Activated CD4-positive, alpha-beta T cell treated with anti-CD3 and anti-CD28 coated beads for 36 hours (primary cell): ENCODE results near the gene UQCR10. TPM values are rescaled to one million over a fixed set of nuclear protein-coding genes. Genes with fewer than 3 reads are reported as not detected.
A peak's percentile ranks its signal among the peaks of the same experiment; 100 is the strongest.

ENCODE experiments used
- ATAC-seq: fragments of 200-7000 bp; cut with Tn5 transposase; one replicate; pipeline ENCODE4 v1.10.0; 2021; ENCODE audit warnings: mild to moderate bottlenecking, moderate library complexity
- CTCF ChIA-PET: fragments of 350-600 bp; sonication (Branson Sonifier 250); formaldehyde crosslinking; loops from one replicate; lab custom pipeline; 2021; ENCODE audit warnings: antibody characterized with exemption; lab: Charles Lee
- POLR2A ChIA-PET: fragments of 350-600 bp; sonication (Branson Sonifier 250); formaldehyde crosslinking; loops from one replicate; lab custom pipeline; 2021; ENCODE audit warnings: antibody characterized with exemption, inconsistent platforms; lab: Charles Lee
- DNase-seq: peaks from one replicate; pipeline ENCODE4 v3.0.0-alpha.2; 2020
- H3K27ac Mint-ChIP-seq: one replicate; pipeline ENCODE4 v1.8.0; 2021; ENCODE audit warnings: mixed read lengths
- H3K27me3 Mint-ChIP-seq: one replicate; pipeline ENCODE4 v1.8.0; 2021; ENCODE audit warnings: mixed read lengths
- H3K36me3 Mint-ChIP-seq: one replicate; pipeline ENCODE4 v1.8.0; 2021; ENCODE audit warnings: low read depth, mixed read lengths
- H3K4me1 Mint-ChIP-seq: one replicate; pipeline ENCODE4 v1.8.0; 2021; ENCODE audit warnings: mixed read lengths
- H3K4me3 Mint-ChIP-seq: one replicate; pipeline ENCODE4 v1.8.0; 2021; ENCODE audit warnings: mild to moderate bottlenecking, moderate library complexity, mixed read lengths
- H3K9me3 Mint-ChIP-seq: one replicate; pipeline ENCODE4 v1.8.0; 2021; ENCODE audit warnings: low read depth, mixed read lengths
- intact Hi-C, 2 experiments: fragments of 100-400 bp; cut with DNase I in 1 of 2; cut with micrococcal nuclease in 1 of 2; formaldehyde crosslinking; loops; one replicate each; pipeline versions ENCODE4 v1.14.2 to v1.15.1; 2022 to 2024; cut with DNase I, micrococcal nuclease
- total RNA-seq, 2 experiments: library from RNA; stranded (reverse); gene quantifications; one replicate each; pipeline ENCODE4 v1.2.3, GENCODE V29; 2021

The UQCR10 gene
- total RNA-seq, 2 experiments from 2014 or later = 95.5 to 95.9 TPM

DNA sequence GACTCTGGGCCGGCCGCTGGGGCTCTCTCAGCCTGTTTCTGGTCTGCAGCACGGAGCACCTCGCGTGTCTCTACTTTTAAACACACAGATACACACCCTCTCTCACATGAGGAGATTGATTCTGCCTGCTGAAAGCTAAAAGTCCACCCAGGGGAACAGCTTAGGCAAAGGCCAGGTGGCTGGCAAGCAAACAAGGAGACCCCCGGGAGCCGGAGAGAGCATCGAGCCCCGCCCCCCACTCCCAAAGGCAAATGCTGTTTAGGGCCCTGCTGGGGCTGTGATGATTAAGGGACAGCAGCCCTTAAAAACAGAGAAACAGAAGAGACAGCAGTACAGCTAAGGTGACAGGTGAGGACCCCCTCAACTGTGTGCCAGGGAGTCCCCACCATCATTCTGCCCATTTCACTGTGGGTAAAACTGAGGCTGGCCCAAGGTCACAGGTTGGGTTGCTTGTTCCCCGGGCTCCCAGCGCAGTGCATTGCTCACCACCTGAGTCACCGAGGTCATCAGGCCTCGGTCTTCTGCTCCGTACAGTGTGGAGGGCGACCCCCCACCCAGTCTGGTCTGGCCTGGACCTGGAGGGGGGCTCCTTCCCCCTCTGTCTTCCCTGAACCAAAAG, 40.5 kb upstream of the UQCR10 start:
- intact Hi-C loops = loop anchor here (10.0 kb wide), 2 partner anchors 278 to 358 kb away; partner anchors contain the start of gene HORMAD2 (in 1 of the 2)
- DNase-seq (no peak), ATAC-seq (no peak)
- Mint-ChIP-seq H3K4me3 (no peak overlapping the region), H3K9me3 (no peaks in the 10 kb centered on the region), H3K27me3 (peaks cover under 1% of the 10 kb centered on the region), H3K27ac (no peak overlapping the region), H3K36me3 (no peaks in the 10 kb centered on the region), H3K4me1 (no peaks in the 10 kb centered on the region)
- ChIA-PET POLR2A (no interaction called here), CTCF (no interaction called here)

DNA sequence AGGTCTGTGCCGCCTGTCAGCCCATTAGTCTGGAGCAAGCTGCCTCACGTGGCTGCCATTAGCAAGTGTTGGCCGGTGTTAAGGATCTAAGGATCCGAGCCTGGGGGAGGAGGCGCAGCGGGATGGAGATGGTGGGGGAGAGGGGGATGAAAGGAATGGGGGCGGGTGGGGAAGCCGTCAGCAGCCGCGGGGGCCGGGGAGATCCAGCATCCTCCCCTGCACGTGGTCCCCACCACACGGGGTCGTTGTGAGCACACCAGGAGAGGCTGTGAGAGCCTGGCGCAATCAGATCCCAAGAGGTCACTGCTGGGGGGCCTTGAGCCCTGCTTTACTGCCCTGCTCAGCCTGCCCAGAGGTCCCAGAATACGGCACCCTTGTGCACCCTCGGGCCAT, 40.0 kb upstream of the UQCR10 start:
- intact Hi-C loops = loop anchor here (10.0 kb wide), 2 partner anchors 278 to 358 kb away; partner anchors contain the start of gene HORMAD2 (in 1 of the 2)
- Mint-ChIP-seq H3K9me3 (no peaks in the 10 kb centered on the region), H3K36me3 (no peaks in the 10 kb centered on the region), H3K4me1 (no peaks in the 10 kb centered on the region), H3K4me3 (no peak overlapping the region), H3K27ac (no peak overlapping the region), H3K27me3 (no peaks in the 10 kb centered on the region)
- ATAC-seq (peak; percentile 44), DNase-seq (peak; percentile 54)
- ChIA-PET CTCF (no interaction called here), POLR2A (no interaction called here)

DNA sequence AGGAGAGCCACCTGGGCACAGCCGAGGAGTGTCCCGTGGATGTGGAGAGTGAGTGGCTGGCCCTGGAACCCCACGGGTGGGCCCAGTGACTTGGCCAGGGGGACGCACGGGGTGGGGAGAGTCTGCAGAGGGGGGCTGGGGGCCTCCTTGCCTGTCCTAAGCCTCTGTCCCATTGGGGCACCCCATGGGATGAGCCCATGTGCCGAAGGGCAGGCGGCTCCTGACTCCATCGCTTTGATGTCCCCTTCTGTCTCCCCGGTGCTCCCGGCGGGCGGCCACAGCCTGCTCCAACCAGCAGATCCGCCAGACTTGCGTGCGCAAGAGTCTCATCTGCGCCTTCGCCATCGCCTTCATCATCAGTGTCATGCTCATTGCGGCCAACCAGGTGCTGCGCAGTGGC, 38.0 kb upstream of the UQCR10 start:
- H3K36me3 Mint-ChIP-seq = no peaks in the 10 kb centered on the region

DNA sequence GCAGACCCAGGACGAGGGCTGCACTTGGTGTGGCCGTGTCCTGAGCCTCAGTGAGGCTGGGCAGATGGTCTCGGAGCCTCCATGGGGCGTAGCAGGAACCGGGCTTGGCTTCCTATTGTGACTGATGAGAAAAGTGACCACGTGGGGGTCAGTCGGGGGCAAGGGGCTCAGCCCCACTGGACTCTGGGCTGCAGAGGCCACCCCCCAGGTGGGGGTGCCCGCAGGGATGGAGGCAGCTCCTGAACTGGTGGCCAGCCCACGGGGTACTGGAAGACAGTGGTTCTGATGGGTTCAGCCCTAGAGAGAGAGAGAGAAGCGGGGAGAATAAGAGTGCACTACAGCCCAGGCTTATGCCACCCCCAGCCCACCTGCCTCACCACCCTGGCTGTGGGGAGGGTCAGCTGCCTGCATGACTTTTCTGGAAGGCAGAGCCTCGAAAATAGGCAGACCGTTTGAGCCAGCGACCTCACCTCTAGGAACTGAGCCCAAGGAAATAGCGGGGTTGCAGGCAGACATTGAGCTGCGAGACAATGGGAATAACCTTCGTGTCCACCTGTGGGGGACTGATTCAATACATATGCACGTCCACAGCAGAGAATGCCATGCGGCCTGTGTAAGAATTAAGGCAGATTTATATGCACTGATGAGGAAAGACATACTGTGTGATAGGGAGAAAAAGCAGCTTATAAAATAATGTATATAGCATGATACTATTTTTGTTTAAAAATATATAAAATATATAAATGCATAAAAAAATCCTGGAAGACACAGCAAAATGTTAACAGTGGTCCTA, 35.9 kb upstream of the UQCR10 start:
- CTCF ChIA-PET = interaction anchor here (0.6 to 1.0 kb wide), 2 partner anchors 17 to 75 kb away, joined by 3 read pairs; no protein-coding TSS in a partner anchor

More for the DNA sequence above, 38.0 kb upstream of the UQCR10 start:
- no peaks in the 10 kb centered on the region for H3K9me3 Mint-ChIP-seq
- no peaks in the 10 kb centered on the region for H3K27me3 Mint-ChIP-seq
- no peaks in the 10 kb centered on the region for H3K4me1 Mint-ChIP-seq
- ChIA-PET CTCF (no interaction called here), POLR2A (no interaction called here)
- intact Hi-C loops = loop anchor here (10.0 kb wide), 2 partner anchors 276 to 356 kb away; partner anchors contain the start of gene HORMAD2 (in 1 of the 2)
- no peak overlapping the region for H3K4me3 Mint-ChIP-seq
- DNase-seq (no peak), ATAC-seq (no peak)
- no peak overlapping the region for H3K27ac Mint-ChIP-seq

DNA sequence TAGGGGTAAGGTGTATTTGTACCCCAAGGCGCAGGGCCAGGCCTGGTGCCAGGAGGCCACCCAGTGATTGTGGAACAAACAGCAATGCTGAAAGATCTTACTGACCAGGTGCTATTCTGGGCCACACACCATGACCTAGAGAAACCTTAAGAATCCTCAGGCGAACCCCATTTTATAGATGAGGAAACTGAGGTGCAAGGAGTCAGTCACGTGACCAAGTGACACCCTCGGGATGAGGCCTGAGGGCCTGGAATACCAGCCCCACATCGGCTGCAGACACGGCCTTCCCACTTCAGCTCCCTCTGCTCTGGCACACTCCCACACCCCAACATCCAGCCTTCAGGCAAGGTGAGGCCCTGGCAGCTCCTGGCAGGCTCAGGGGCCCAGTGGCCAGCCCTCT, 34.3 kb upstream of the UQCR10 start:
- Mint-ChIP-seq H3K4me1 (no peaks in the 10 kb centered on the region), H3K4me3 (no peak overlapping the region), H3K9me3 (no peaks in the 10 kb centered on the region), H3K36me3 (no peaks in the 10 kb centered on the region), H3K27ac (no peak overlapping the region), H3K27me3 (no peaks in the 10 kb centered on the region)
- intact Hi-C loops = no loop called here
- DNase-seq = no peak
- ChIA-PET POLR2A (no interaction called here), CTCF (interaction anchor here (1.0 kb wide), 1 partner anchor 270 kb away, joined by 3 read pairs; no protein-coding TSS in a partner anchor)
- no peak for ATAC-seq

More for the DNA sequence above, 35.9 kb upstream of the UQCR10 start:
- no peak for ATAC-seq
- no peak overlapping the region for H3K27ac Mint-ChIP-seq
- intact Hi-C loops = no loop called here
- DNase-seq = no peak
- no peaks in the 10 kb centered on the region for H3K9me3 Mint-ChIP-seq
- H3K4me3 Mint-ChIP-seq = no peak overlapping the region
- no peaks in the 10 kb centered on the region for H3K4me1 Mint-ChIP-seq
- no peaks in the 10 kb centered on the region for H3K27me3 Mint-ChIP-seq
- POLR2A ChIA-PET = no interaction called here
- H3K36me3 Mint-ChIP-seq = no peaks in the 10 kb centered on the region

DNA sequence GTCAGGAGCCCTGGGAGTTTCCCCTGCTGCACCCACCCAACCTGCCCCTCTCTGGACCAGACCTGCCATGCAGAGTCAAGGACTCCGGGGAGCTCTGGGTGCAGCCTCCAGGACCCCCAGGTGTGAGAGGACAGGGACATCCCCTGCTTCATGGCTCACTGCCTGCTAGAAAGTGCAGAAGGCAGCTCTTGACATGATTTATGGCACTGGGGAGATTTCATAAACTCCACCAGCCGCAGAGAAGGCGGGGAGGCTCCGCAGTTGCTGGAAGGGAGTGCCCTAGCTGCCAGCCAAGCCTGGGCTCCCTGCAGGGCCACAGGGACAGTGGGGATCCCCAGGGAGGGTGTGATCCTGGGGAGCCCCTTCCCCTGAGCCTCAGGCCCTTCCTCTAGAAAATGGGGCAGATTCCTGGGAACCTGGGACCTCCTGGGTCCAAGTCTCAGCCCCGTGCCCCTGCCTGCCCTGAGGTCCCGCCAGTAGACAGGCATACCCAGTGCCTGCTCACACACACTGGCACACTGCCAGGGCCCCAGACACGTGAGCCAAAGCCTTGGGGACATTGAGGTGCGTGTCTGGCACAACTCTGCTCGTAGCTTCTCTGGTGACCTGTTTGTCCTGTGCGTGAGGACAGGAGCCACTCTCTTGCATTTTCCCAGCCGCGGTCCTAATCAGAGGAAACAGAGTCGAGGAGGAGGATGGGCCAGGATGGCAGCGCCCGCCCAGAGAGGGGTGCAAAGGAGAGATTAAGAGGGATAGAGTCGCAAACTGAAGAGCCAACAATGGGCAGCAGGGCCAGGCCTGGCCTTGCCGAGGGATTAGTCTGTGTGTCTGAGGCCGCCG, 33.6 kb upstream of the UQCR10 start:
- Mint-ChIP-seq H3K9me3 (no peaks in the 10 kb centered on the region), H3K4me1 (no peaks in the 10 kb centered on the region), H3K4me3 (no peak overlapping the region), H3K36me3 (no peaks in the 10 kb centered on the region), H3K27me3 (no peaks in the 10 kb centered on the region), H3K27ac (no peak overlapping the region)
- intact Hi-C loops = no loop called here
- DNase-seq (no peak), ATAC-seq (no peak)
- ChIA-PET POLR2A (no interaction called here), CTCF (interaction anchor here (0.7 to 1.0 kb wide), 2 partner anchors 269 to 273 kb away, joined by 3 read pairs; no protein-coding TSS in a partner anchor)

DNA sequence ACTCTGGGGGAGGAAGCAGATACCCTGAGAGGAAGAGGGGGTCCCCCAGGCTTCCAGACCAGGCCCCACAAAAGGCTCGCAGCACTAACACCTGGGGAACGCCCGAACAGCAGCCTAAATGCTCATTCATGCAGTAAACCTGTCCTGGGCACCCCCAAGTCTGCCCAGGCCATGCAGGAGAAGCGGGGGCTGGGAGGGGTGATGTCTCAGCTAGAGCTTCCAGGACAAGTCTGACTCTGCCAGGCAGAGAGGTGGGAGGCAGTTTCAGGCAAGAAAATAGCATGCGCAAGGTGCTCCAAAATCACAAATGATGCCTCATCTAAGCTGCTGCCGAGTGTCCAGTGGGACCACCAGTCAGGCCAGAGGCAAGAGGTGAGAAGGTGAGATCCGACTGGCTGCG, 32.8 kb upstream of the UQCR10 start:
- Mint-ChIP-seq H3K27me3 (no peaks in the 10 kb centered on the region), H3K36me3 (no peaks in the 10 kb centered on the region), H3K27ac (no peak overlapping the region), H3K9me3 (no peaks in the 10 kb centered on the region), H3K4me1 (no peaks in the 10 kb centered on the region), H3K4me3 (no peak overlapping the region)
- ChIA-PET POLR2A (no interaction called here), CTCF (interaction anchor here (0.7 kb wide), 1 partner anchor 272 kb away, joined by 3 read pairs; no protein-coding TSS in a partner anchor)
- no peak for ATAC-seq
- no peak for DNase-seq
- intact Hi-C loops = no loop called here

DNA sequence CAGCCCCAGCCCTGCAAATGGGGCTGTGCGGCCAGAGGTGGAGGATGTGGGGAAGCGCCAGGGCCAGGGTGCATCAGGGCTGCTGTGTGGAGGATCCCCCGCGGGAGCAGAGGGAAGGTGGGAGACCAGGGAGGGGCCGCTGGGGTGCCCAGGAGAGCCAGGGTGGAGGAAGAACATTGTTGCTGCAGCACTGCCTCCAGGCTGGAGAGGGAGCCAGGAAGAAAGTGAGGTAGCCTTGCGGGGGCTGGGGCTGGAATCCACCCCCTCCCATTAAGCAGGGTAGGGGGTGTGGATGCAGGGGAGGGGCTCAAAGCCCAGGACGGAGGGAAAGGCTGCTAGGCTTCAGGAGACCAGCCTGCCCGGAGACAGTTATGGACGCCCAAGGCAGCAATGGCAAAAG, 32.3 kb upstream of the UQCR10 start:
- ChIA-PET POLR2A (no interaction called here), CTCF (no interaction called here)
- no peak for ATAC-seq
- H3K4me3 Mint-ChIP-seq = no peak overlapping the region
- no peaks in the 10 kb centered on the region for H3K27me3 Mint-ChIP-seq
- H3K9me3 Mint-ChIP-seq = no peaks in the 10 kb centered on the region
- H3K4me1 Mint-ChIP-seq = no peaks in the 10 kb centered on the region
- no peak for DNase-seq
- no peak overlapping the region for H3K27ac Mint-ChIP-seq
- intact Hi-C loops = no loop called here
- H3K36me3 Mint-ChIP-seq = no peaks in the 10 kb centered on the region

DNA sequence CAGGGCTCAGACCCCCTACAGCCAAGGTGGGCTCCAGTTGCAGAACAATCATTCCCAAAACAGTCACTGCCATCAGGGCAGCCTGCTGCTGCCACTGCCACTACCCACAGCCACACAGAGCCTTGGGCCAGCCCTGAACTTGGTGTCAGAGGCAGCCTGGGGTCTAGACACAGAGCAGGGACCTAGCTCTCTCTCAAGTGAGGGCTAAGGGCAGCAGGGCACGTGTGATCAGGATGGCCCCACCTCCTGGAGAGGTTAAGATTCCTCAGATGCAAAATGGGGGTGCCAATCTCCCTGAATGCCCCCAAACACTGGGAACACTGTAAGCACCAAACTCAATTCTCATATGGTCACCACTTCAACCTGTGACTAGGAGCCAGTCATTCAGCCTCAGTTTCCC, 31.8 kb upstream of the UQCR10 start:
- DNase-seq = no peak

DNA sequence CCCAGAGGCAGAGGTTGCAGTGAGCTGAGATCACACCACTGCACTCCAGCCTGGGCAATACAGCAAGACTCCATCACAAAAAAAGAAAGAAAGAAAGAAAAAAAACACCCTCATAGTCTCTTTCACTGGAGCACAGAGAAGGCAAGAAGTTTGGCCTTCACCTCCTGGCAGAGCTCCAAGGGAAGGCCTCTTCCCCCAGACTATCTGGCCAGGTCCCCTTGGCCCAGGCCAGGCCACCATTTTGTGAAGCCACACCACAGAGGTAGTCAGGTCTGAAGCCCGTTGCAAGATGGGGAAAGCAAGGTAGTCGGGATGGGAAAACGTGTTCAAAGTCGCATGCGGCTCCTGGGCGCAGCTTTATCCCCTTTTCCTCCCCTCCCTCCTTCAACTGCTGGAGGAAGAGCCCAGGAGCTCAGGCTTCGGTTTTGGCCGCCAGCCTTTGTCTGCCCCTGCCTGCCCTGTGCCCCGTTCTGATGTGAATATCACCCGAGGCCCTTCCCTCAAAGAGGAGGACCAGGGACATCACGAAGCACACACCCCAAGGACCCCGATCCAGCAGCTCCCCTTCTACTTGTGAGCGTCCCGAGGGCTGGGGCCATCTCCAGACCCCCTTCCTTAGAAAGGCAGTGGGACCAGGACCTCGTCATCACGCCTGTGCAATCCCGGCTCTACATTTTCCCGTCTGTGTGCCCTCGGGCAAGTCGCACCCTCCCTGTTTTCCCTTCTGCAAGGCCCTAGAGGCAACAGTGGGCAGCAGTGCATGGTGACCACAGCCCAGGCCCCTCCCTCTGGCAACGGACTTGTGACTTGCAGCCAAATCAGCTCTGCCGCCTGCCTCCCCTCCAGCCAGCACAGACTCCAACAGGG, 29.7 kb upstream of the UQCR10 start:
- Mint-ChIP-seq H3K27me3 (no peaks in the 10 kb centered on the region), H3K9me3 (no peaks in the 10 kb centered on the region), H3K4me1 (no peaks in the 10 kb centered on the region), H3K36me3 (peaks cover 2% of the 10 kb centered on the region), H3K27ac (no peak overlapping the region), H3K4me3 (no peak overlapping the region)
- CTCF ChIA-PET = interaction anchor here (0.7 kb wide), 1 partner anchor 46 kb away, joined by 3 read pairs; no protein-coding TSS in a partner anchor
- intact Hi-C loops = no loop called here
- POLR2A ChIA-PET = no interaction called here
- ATAC-seq (no peak), DNase-seq (no peak)

More for the DNA sequence above, 31.8 kb upstream of the UQCR10 start:
- ATAC-seq = no peak
- H3K27me3 Mint-ChIP-seq = no peaks in the 10 kb centered on the region
- no peaks in the 10 kb centered on the region for H3K36me3 Mint-ChIP-seq
- H3K4me1 Mint-ChIP-seq = no peaks in the 10 kb centered on the region
- ChIA-PET POLR2A (no interaction called here), CTCF (no interaction called here)
- H3K27ac Mint-ChIP-seq = no peak overlapping the region
- no peaks in the 10 kb centered on the region for H3K9me3 Mint-ChIP-seq
- intact Hi-C loops = no loop called here
- H3K4me3 Mint-ChIP-seq = no peak overlapping the region
